Activated CD4-positive, alpha-beta T cell treated with anti-CD3 and anti-CD28 coated beads for 1 hour (primary cell): ENCODE measurements around the gene LIN7A.
"Not testable (repeated sequence)": the region's sequence is repeated elsewhere in the genome, so short reads cannot be mapped to it uniquely, and the experiment has no call there.

Experiments used
- DNase-seq: peaks from one replicate; pipeline ENCODE4 v3.0.0-alpha.2; 2020

The LIN7A gene

GRCh38 chr12:80802652-80803400 is 134.9 kb downstream of the LIN7A start:
- no peak for DNase-seq

- no peak for DNase-seq
Observed at GRCh38 chr12:80798281-80798680, 139.5 kb downstream of the LIN7A start.

GRCh38 chr12:80794551-80794950 is 143.2 kb downstream of the LIN7A start:
- no peak for DNase-seq

GRCh38 chr12:80792861-80793260 is 144.9 kb downstream of the LIN7A start:
- no peak for DNase-seq

- DNase-seq: no peak
Observed at GRCh38 chr12:80791863-80792262, 145.9 kb downstream of the LIN7A start.

- not testable (repeated sequence) for DNase-seq
Observed at GRCh38 chr12:80788407-80788806, 149.3 kb downstream of the LIN7A start.

- DNase-seq: not testable (repeated sequence)
Observed at GRCh38 chr12:80782963-80783470, 154.7 kb downstream of the LIN7A start.

GRCh38 chr12:80781313-80781712 is 156.4 kb downstream of the LIN7A start:
- DNase-seq: no peak

GRCh38 chr12:80780746-80781145 is 157.0 kb downstream of the LIN7A start:
- DNase-seq: no peak

GRCh38 chr12:80778005-80778541 is 159.7 kb downstream of the LIN7A start:
- DNase-seq: no peak

GRCh38 chr12:80777587-80777986 is 160.1 kb downstream of the LIN7A start:
- DNase-seq: no peak

- no peak for DNase-seq
Observed at GRCh38 chr12:80776706-80777105, 161.0 kb downstream of the LIN7A start.

- DNase-seq: no peak
Observed at GRCh38 chr12:80770958-80771357, 166.8 kb downstream of the LIN7A start.

GRCh38 chr12:80769553-80770140 is 168.1 kb downstream of the LIN7A start:
- DNase-seq: no peak

GRCh38 chr12:80766897-80767296 is 170.8 kb downstream of the LIN7A start:
- DNase-seq: no peak

GRCh38 chr12:80766210-80766609 is 171.5 kb downstream of the LIN7A start:
- DNase-seq: no peak

- no peak for DNase-seq
Observed at GRCh38 chr12:80763874-80764273, 173.9 kb downstream of the LIN7A start.

- no peak for DNase-seq
Observed at GRCh38 chr12:80761838-80762237, 175.9 kb downstream of the LIN7A start.

- no peak for DNase-seq
Observed at GRCh38 chr12:80756875-80757274, 180.9 kb downstream of the LIN7A start.

GRCh38 chr12:80754274-80754673 is 183.5 kb downstream of the LIN7A start:
- no peak for DNase-seq

- no peak for DNase-seq
Observed at GRCh38 chr12:80752464-80752863, 185.3 kb downstream of the LIN7A start.

GRCh38 chr12:80749456-80749855 is 188.3 kb downstream of the LIN7A start:
- no peak for DNase-seq

GRCh38 chr12:80747800-80748199 is 189.9 kb downstream of the LIN7A start:
- DNase-seq: no peak

GRCh38 chr12:80745851-80746505 is 191.8 kb downstream of the LIN7A start:
- DNase-seq: no peak
